ENCODE results near the gene SQSTM1.

Gene SQSTM1

DNA sequence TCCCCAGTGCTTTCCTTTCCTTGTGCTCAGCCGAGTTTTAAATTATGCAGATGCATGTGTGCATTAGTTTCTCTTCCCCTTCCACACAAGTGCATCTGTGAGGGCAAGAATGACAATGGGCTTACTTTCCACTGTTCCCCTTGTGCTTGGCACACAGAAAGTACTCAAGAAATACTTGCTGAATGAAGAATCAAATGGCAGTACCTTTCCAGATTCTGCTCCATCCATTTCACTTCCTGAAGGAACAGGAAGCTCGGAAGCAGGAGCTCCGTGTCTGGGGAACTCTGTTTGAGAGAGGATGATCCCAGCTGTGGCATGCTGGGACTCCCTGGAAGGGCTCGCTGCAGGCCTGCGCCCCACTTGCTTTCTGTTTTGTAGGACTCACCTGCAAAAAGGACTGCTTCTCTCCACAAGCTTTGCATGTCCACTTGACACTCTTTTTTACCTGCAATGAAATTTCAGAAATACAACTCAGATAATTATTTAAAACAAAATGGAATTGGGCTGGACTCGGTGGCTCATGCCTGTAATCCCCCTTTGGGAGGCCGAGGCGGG lies 32.4 kb downstream of the SQSTM1 start:
- no peaks in the 10 kb centered on the region for H3K9me3 ChIP-seq (ENCODE audit: control insufficient read depth in 2 of 2, low read length in 2 of 2)
- H3K27ac ChIP-seq (ENCODE audit: low read depth in 2 of 2, low read length in 2 of 2): no peak overlapping the region
- no peaks in the 10 kb centered on the region for H3K27me3 ChIP-seq (ENCODE audit: control insufficient read depth in 2 of 2, insufficient read depth in 2 of 2, low read length in 2 of 2)
- no peak overlapping the region for H3K4me3 ChIP-seq (ENCODE audit: low read length in 2 of 2)
- H3K36me3 ChIP-seq (ENCODE audit: control insufficient read depth in 2 of 2, insufficient read depth in 2 of 2, low read length in 2 of 2): peaks cover 31 to 45% of the 10 kb centered on the region in 2 donors
- no peaks in the 10 kb centered on the region for H3K4me1 ChIP-seq (ENCODE audit: control insufficient read depth in 2 of 2, insufficient read depth in 2 of 2, low read length in 2 of 2)
- no peak overlapping the region for H3K9ac ChIP-seq (ENCODE audit: low read depth in 1 of 2, low read length in 2 of 2)

DNA sequence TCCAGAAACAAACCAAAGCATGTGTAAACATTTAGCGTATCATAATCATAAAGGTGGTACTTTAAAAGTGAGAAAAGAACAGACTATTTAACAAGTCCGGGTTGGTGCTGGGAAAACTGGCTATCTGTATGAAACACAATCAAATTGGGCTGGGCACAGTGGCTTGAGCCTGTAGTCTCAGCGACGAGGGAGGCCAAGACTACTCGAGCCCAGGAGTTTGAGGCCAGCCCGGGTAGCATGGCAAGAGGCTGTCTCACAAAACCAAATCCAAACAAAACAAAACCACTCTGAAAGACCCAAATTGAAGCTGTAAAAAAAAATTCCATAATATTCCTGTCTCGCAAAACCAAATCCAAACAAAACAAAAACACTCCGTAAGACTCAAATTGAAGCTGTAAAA lies 33.7 kb downstream of the SQSTM1 start:
- Histone ChIP-seq H3K27ac (ENCODE audit: low read depth in 2 of 2, low read length in 2 of 2) (no peak overlapping the region), H3K4me1 (ENCODE audit: control insufficient read depth in 2 of 2, insufficient read depth in 2 of 2, low read length in 2 of 2) (peaks cover 0 to 1% of the 10 kb centered on the region in 2 donors), H3K36me3 (ENCODE audit: control insufficient read depth in 2 of 2, insufficient read depth in 2 of 2, low read length in 2 of 2) (peaks cover 25 to 33% of the 10 kb centered on the region in 2 donors), H3K27me3 (ENCODE audit: control insufficient read depth in 2 of 2, insufficient read depth in 2 of 2, low read length in 2 of 2) (no peaks in the 10 kb centered on the region), H3K9ac (ENCODE audit: low read depth in 1 of 2, low read length in 2 of 2) (no peak overlapping the region), H3K9me3 (ENCODE audit: control insufficient read depth in 2 of 2, low read length in 2 of 2) (no peaks in the 10 kb centered on the region), H3K4me3 (ENCODE audit: low read length in 2 of 2) (no peak overlapping the region)

DNA sequence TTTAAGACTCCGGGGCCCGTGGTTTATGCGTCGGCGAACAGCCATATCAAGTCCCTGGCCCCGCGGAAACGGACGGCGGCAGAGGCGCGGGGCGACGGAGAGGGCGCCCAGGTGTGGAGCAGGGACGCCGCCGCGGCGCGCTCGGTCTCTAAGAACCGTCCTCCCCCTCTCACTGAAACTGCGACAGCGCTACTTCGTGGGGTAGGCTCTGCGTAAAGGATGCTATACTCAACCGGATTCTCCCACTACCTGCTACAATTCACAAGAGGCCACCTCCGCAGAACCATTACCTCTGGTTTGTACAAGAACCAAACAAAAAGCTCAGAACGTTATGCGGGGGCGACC lies 37.5 kb downstream of the SQSTM1 start:
- H3K27ac ChIP-seq (ENCODE audit: low read depth in 2 of 2, low read length in 2 of 2): peak overlapping the region; percentile 28 to 91
- no peaks in the 10 kb centered on the region for H3K9me3 ChIP-seq (ENCODE audit: control insufficient read depth in 2 of 2, low read length in 2 of 2)
- peak overlapping the region; percentile 48 to 95 for H3K9ac ChIP-seq (ENCODE audit: low read depth in 1 of 2, low read length in 2 of 2)
- peak overlapping the region; percentile 83 to 87 for H3K4me3 ChIP-seq (ENCODE audit: low read length in 2 of 2)
- H3K36me3 ChIP-seq (ENCODE audit: control insufficient read depth in 2 of 2, insufficient read depth in 2 of 2, low read length in 2 of 2): peaks cover 11 to 12% of the 10 kb centered on the region in 2 donors
- H3K27me3 ChIP-seq (ENCODE audit: control insufficient read depth in 2 of 2, insufficient read depth in 2 of 2, low read length in 2 of 2): no peaks in the 10 kb centered on the region
- peaks cover 0 to 5% of the 10 kb centered on the region in 2 donors for H3K4me1 ChIP-seq (ENCODE audit: control insufficient read depth in 2 of 2, insufficient read depth in 2 of 2, low read length in 2 of 2)

DNA sequence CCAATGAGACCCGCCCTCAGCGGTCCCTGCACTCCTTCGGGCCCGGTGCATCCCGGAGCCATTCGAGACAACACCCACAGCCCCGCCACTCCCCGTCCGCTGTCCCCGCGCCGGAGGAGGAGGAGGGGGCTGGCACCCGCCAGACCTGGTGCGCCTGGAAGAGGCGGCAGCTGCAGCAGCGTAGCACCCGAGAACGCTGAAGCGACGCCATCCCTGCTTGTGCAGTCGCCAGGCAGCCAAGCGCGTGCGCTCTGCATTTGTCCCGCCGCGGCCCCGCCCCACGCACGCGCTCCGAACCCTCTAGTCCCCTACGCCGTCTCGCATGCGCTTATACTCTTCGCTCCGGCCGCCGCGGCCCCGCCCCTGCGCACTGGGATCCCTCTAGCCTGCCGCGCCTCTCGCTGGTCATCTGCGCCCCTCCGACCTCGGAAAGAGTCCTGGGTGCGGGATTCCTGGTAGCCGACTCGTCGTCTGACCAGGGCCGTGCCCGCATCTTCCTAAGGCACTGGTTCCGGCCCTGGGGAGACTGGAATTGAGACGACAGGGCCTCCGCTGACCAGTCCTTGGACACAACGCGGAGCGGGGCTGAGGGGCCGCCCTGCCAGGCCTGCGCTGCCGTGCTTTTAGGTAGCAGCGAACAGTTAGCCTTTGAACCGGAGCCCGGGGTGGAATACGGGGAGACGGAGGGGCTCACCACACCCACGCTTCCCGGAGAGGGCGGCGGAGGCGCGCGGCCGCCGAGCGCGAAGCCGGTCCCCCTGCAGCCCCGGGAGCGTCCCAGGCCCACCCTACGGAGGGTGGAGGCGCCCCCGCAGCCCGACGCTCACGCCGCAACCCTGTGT lies 38.1 kb downstream of the SQSTM1 start, which contains the start of gene MRNIP:
Gene MRNIP (minus strand): TSS at position 232 of the 842 bp plus-strand sequence. CDS start 21 bp downstream, at position 211.
- peak within 1 kb of the TSS; percentile 73 to 91 for H3K27ac ChIP-seq (ENCODE audit: low read depth in 2 of 2, low read length in 2 of 2)
- H3K27me3 ChIP-seq (ENCODE audit: control insufficient read depth in 2 of 2, insufficient read depth in 2 of 2, low read length in 2 of 2): no peaks in the 10 kb centered on the region
- no peaks in the 10 kb centered on the region for H3K9me3 ChIP-seq (ENCODE audit: control insufficient read depth in 2 of 2, low read length in 2 of 2)
- peaks cover 17 to 18% of the 10 kb centered on the region in 2 donors for H3K36me3 ChIP-seq (ENCODE audit: control insufficient read depth in 2 of 2, insufficient read depth in 2 of 2, low read length in 2 of 2)
- H3K4me1 ChIP-seq (ENCODE audit: control insufficient read depth in 2 of 2, insufficient read depth in 2 of 2, low read length in 2 of 2): peaks cover 0 to 5% of the 10 kb centered on the region in 2 donors
- H3K4me3 ChIP-seq (ENCODE audit: low read length in 2 of 2): peak within 1 kb of the TSS; percentile 83 to 87
- H3K9ac ChIP-seq (ENCODE audit: low read depth in 1 of 2, low read length in 2 of 2): peak within 1 kb of the TSS; percentile 85 to 95

DNA sequence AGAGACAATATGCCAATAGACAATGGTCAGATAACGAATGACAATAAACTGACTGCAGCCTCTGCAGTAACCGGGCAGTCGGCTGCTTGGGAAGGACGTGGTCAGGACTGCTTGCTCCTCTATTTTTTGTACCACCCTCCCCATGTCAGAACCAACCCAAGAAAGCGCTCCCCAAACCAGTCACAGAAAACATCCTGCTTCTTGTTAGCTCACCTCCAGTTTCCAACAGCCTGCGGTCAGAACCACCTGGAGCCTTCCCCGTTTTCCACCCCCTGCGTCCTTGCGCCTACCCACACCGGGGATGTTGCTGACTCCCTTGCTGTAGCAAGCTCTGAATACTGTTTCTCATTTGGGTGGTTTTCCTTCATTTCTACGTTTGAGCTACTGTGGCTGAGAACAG lies 39.6 kb downstream of the SQSTM1 start:
- Histone ChIP-seq H3K9ac (ENCODE audit: low read depth in 1 of 2, low read length in 2 of 2) (no peak overlapping the region), H3K36me3 (ENCODE audit: control insufficient read depth in 2 of 2, insufficient read depth in 2 of 2, low read length in 2 of 2) (peaks cover 27 to 30% of the 10 kb centered on the region in 2 donors), H3K4me3 (ENCODE audit: low read length in 2 of 2) (no peak overlapping the region), H3K27ac (ENCODE audit: low read depth in 2 of 2, low read length in 2 of 2) (no peak overlapping the region), H3K4me1 (ENCODE audit: control insufficient read depth in 2 of 2, insufficient read depth in 2 of 2, low read length in 2 of 2) (peaks cover 0 to 5% of the 10 kb centered on the region in 2 donors), H3K9me3 (ENCODE audit: control insufficient read depth in 2 of 2, low read length in 2 of 2) (no peaks in the 10 kb centered on the region), H3K27me3 (ENCODE audit: control insufficient read depth in 2 of 2, insufficient read depth in 2 of 2, low read length in 2 of 2) (no peaks in the 10 kb centered on the region)

DNA sequence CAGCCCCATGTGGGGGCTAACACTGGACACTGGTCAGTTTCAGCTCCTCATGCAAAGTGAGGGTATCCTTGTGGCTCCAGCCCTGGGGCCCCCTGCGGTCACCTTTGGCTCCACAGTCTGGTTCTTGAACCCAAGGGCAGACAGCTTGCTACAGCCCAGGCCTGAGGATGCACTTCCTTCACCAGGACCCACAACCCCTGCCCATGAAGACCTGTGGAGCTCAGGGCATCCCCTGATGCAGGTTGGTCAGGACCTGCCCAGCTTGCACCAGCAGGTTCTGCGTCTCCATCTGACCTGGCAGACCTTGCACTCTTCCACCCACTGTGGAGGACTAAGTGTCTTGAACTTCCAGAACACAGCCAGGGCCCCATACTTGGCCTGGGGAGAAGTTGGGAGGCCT lies 41.6 kb downstream of the SQSTM1 start:
- H3K36me3 ChIP-seq (ENCODE audit: control insufficient read depth in 2 of 2, insufficient read depth in 2 of 2, low read length in 2 of 2): peaks cover 34 to 42% of the 10 kb centered on the region in 2 donors
- H3K27me3 ChIP-seq (ENCODE audit: control insufficient read depth in 2 of 2, insufficient read depth in 2 of 2, low read length in 2 of 2): no peaks in the 10 kb centered on the region
- no peak overlapping the region for H3K27ac ChIP-seq (ENCODE audit: low read depth in 2 of 2, low read length in 2 of 2)
- H3K9me3 ChIP-seq (ENCODE audit: control insufficient read depth in 2 of 2, low read length in 2 of 2): no peaks in the 10 kb centered on the region
- H3K9ac ChIP-seq (ENCODE audit: low read depth in 1 of 2, low read length in 2 of 2): no peak overlapping the region
- no peak overlapping the region for H3K4me3 ChIP-seq (ENCODE audit: low read length in 2 of 2)
- H3K4me1 ChIP-seq (ENCODE audit: control insufficient read depth in 2 of 2, insufficient read depth in 2 of 2, low read length in 2 of 2): peaks cover 0 to 5% of the 10 kb centered on the region in 2 donors

DNA sequence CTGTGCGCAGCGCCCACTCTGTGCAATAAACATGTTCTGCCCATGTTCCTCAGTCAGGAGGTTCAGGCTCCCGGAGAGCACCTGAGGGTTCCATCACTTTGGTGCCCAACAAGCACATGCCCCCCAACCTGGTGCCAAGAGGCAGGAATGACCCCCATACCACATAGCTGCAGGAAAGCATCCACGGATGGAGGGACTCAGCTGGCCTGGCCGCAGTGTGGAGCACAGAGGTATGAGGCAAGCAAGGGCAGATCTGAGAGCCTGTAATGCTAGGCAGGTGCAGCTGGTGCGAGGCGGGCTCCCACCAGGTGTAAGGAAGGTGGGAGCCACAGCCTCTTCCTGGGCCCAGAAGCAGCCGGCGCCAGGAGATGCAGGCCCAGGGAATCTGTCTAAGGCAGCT lies 42.2 kb downstream of the SQSTM1 start:
- no peaks in the 10 kb centered on the region for H3K9me3 ChIP-seq (ENCODE audit: control insufficient read depth in 2 of 2, low read length in 2 of 2)
- no peak overlapping the region for H3K27ac ChIP-seq (ENCODE audit: low read depth in 2 of 2, low read length in 2 of 2)
- peaks cover 0 to 5% of the 10 kb centered on the region in 2 donors for H3K4me1 ChIP-seq (ENCODE audit: control insufficient read depth in 2 of 2, insufficient read depth in 2 of 2, low read length in 2 of 2)
- H3K36me3 ChIP-seq (ENCODE audit: control insufficient read depth in 2 of 2, insufficient read depth in 2 of 2, low read length in 2 of 2): peaks cover 34 to 42% of the 10 kb centered on the region in 2 donors
- no peak overlapping the region for H3K9ac ChIP-seq (ENCODE audit: low read depth in 1 of 2, low read length in 2 of 2)
- no peaks in the 10 kb centered on the region for H3K27me3 ChIP-seq (ENCODE audit: control insufficient read depth in 2 of 2, insufficient read depth in 2 of 2, low read length in 2 of 2)
- H3K4me3 ChIP-seq (ENCODE audit: low read length in 2 of 2): no peak overlapping the region

DNA sequence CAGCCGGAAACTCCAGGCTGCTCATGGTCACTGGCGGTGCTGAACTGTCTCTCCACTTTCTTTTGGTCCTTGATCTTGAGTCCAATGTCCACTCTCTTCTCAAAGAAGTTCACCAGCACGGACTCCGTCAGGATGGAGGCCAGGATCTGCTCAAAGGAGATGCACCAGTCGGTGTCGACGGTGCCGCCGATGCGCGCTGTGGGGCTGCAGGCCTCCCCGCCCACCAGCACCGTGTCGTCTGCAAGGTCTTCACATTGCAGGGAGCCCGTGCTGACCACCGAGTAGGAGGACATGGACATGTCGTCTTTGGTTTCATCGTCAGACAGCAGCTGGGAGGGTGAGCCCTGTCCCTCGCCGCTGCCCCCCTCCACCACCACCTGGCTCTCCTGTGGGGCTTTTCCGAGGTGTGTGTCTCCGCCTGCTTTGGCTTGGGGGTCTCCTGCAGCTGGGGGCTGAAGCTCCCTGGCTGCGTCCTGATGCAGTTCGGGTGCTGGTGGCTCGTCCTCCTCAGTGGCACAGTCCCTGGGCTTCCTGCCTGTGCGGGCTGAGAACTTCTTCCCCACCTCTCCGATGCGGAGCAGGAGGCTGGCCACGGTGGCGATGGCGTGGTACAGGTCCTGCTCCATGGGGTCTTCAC lies 42.9 kb downstream of the SQSTM1 start:
- Histone ChIP-seq H3K36me3 (ENCODE audit: control insufficient read depth in 2 of 2, insufficient read depth in 2 of 2, low read length in 2 of 2) (peaks cover 37 to 42% of the 10 kb centered on the region in 2 donors), H3K4me1 (ENCODE audit: control insufficient read depth in 2 of 2, insufficient read depth in 2 of 2, low read length in 2 of 2) (peaks cover 0 to 5% of the 10 kb centered on the region in 2 donors), H3K9me3 (ENCODE audit: control insufficient read depth in 2 of 2, low read length in 2 of 2) (no peaks in the 10 kb centered on the region), H3K27ac (ENCODE audit: low read depth in 2 of 2, low read length in 2 of 2) (no peak overlapping the region), H3K9ac (ENCODE audit: low read depth in 1 of 2, low read length in 2 of 2) (no peak overlapping the region), H3K4me3 (ENCODE audit: low read length in 2 of 2) (no peak overlapping the region), H3K27me3 (ENCODE audit: control insufficient read depth in 2 of 2, insufficient read depth in 2 of 2, low read length in 2 of 2) (no peaks in the 10 kb centered on the region)

DNA sequence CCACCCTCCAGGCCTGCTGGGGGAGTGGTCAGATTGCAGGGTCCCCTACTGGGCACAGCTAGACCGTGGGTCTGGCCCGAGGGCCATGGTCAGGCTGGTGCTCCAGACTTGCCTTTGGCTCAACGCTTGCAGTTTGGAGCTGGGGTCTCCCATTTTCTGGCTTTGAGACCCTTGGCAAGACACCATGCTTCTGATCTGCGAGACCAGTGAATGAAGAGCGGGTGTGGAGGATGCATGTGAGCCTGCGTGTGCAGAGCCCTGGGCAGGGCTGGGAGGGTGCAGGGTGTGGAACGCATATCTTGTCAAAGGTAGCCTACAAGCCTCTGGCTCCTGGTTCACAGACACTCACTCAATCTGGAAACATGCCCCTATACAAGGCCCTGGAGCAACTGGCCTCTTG lies 44.0 kb downstream of the SQSTM1 start:
- H3K36me3 ChIP-seq (ENCODE audit: control insufficient read depth in 2 of 2, insufficient read depth in 2 of 2, low read length in 2 of 2): peaks cover 43 to 47% of the 10 kb centered on the region in 2 donors
- no peaks in the 10 kb centered on the region for H3K9me3 ChIP-seq (ENCODE audit: control insufficient read depth in 2 of 2, low read length in 2 of 2)
- no peak overlapping the region for H3K9ac ChIP-seq (ENCODE audit: low read depth in 1 of 2, low read length in 2 of 2)
- H3K27ac ChIP-seq (ENCODE audit: low read depth in 2 of 2, low read length in 2 of 2): no peak overlapping the region
- H3K4me3 ChIP-seq (ENCODE audit: low read length in 2 of 2): no peak overlapping the region
- no peaks in the 10 kb centered on the region for H3K27me3 ChIP-seq (ENCODE audit: control insufficient read depth in 2 of 2, insufficient read depth in 2 of 2, low read length in 2 of 2)
- peaks cover 0 to 1% of the 10 kb centered on the region in 2 donors for H3K4me1 ChIP-seq (ENCODE audit: control insufficient read depth in 2 of 2, insufficient read depth in 2 of 2, low read length in 2 of 2)
